Measurements from ENCODE around the gene CNNM4. TPM values are rescaled to one million over a fixed set of nuclear protein-coding genes. Genes with fewer than 3 reads are reported as not detected.

The CNNM4 gene
- polyA plus RNA-seq, 3 donors from 2014 or later = 1.2 to 3.9 (median 2.6) TPM

- Mint-ChIP-seq H3K27me3 (ENCODE audit: low read depth in 3 of 3) (peaks cover 2 to 6% (median 3%) of the 10 kb centered on the region in 3 donors), H3K9me3 (no peaks in the 10 kb centered on the region), H3K27ac (no peak overlapping the region), H3K36me3 (peaks cover 0 to 7% (median 0%) of the 10 kb centered on the region in 3 donors), H3K4me3 (no peak overlapping the region), H3K4me1 (peaks cover 14 to 18% of the 10 kb centered on the region in 2 donors)
- DNase-seq = no peak
Measured at GRCh38 chr2:96841701-96842495, 81.2 kb downstream of the CNNM4 start.

GRCh38 chr2:96842600-96842999 lies 81.9 kb downstream of the CNNM4 start:
- Mint-ChIP-seq H3K4me1 (peaks cover 14 to 18% of the 10 kb centered on the region in 2 donors), H3K36me3 (peaks cover 3 to 6% (median 4%) of the 10 kb centered on the region in 3 donors), H3K27me3 (ENCODE audit: low read depth in 3 of 3) (peaks cover 3 to 6% (median 3%) of the 10 kb centered on the region in 3 donors), H3K4me3 (no peak overlapping the region), H3K9me3 (no peaks in the 10 kb centered on the region), H3K27ac (peak overlapping the region in 1 of 6 donors; percentile 37)
- no peak for DNase-seq

- peaks cover 6 to 14% (median 9%) of the 10 kb centered on the region in 3 donors for H3K36me3 Mint-ChIP-seq
- no peaks in the 10 kb centered on the region for H3K9me3 Mint-ChIP-seq
- peak within 1 kb of the TSS in 4 of 6 donors; percentile 6 to 40 (median 30) for H3K27ac Mint-ChIP-seq
- no peak within 1 kb of the TSS for H3K4me3 Mint-ChIP-seq
- DNase-seq = no peak
- peaks cover 3% of the 10 kb centered on the region in 3 donors for H3K27me3 Mint-ChIP-seq (ENCODE audit: low read depth in 3 of 3)
- peaks cover 14 to 18% of the 10 kb centered on the region in 2 donors for H3K4me1 Mint-ChIP-seq
Measured at GRCh38 chr2:96843538-96844268, 83.0 kb downstream of the CNNM4 start, which contains the start of gene ANKRD23. TSS of gene ANKRD23 (minus strand) at chr2:96844021. CDS start at chr2:96843992, 29 bp downstream.

- no peaks in the 10 kb centered on the region for H3K9me3 Mint-ChIP-seq
- H3K4me3 Mint-ChIP-seq = no peak overlapping the region
- no peak for DNase-seq
- H3K27me3 Mint-ChIP-seq (ENCODE audit: low read depth in 3 of 3) = peaks cover 0 to 2% (median 1%) of the 10 kb centered on the region in 3 donors
- peaks cover 6 to 14% (median 9%) of the 10 kb centered on the region in 3 donors for H3K36me3 Mint-ChIP-seq
- peaks cover 9 to 14% of the 10 kb centered on the region in 2 donors for H3K4me1 Mint-ChIP-seq
- H3K27ac Mint-ChIP-seq = peak overlapping the region in 1 of 6 donors; percentile 6
Measured at GRCh38 chr2:96844405-96844808, 83.7 kb downstream of the CNNM4 start.

GRCh38 chr2:96846825-96847224 lies 86.1 kb downstream of the CNNM4 start:
- Mint-ChIP-seq H3K27me3 (ENCODE audit: low read depth in 3 of 3) (peaks cover 0 to 2% (median 1%) of the 10 kb centered on the region in 3 donors), H3K27ac (no peak overlapping the region), H3K36me3 (peaks cover 9 to 24% (median 12%) of the 10 kb centered on the region in 3 donors)

GRCh38 chr2:96847586-96847985 lies 86.9 kb downstream of the CNNM4 start:
- H3K36me3 Mint-ChIP-seq = peaks cover 13 to 28% (median 14%) of the 10 kb centered on the region in 3 donors
- H3K9me3 Mint-ChIP-seq = no peaks in the 10 kb centered on the region
- peaks cover under 1% of the 10 kb centered on the region in 2 donors for H3K4me1 Mint-ChIP-seq
- DNase-seq = no peak
- no peak overlapping the region for H3K4me3 Mint-ChIP-seq
- peak overlapping the region in 2 of 6 donors; percentile 0 to 30 for H3K27ac Mint-ChIP-seq
- H3K27me3 Mint-ChIP-seq (ENCODE audit: low read depth in 3 of 3) = peaks cover 0 to 2% (median 1%) of the 10 kb centered on the region in 3 donors

More at GRCh38 chr2:96846825-96847224, 86.1 kb downstream of the CNNM4 start:
- H3K4me1 Mint-ChIP-seq = no peaks in the 10 kb centered on the region
- no peak overlapping the region for H3K4me3 Mint-ChIP-seq
- no peak for DNase-seq
- no peaks in the 10 kb centered on the region for H3K9me3 Mint-ChIP-seq

GRCh38 chr2:96848264-96848663 lies 87.6 kb downstream of the CNNM4 start:
- no peak for DNase-seq
- Mint-ChIP-seq H3K4me1 (peaks cover 2 to 7% of the 10 kb centered on the region in 2 donors), H3K27ac (no peak overlapping the region), H3K27me3 (ENCODE audit: low read depth in 3 of 3) (peaks cover 0 to 2% (median 0%) of the 10 kb centered on the region in 3 donors), H3K36me3 (peaks cover 19 to 32% (median 20%) of the 10 kb centered on the region in 3 donors), H3K4me3 (no peak overlapping the region), H3K9me3 (no peaks in the 10 kb centered on the region)

- H3K36me3 Mint-ChIP-seq = peaks cover 15 to 34% (median 19%) of the 10 kb centered on the region in 3 donors
- H3K27me3 Mint-ChIP-seq (ENCODE audit: low read depth in 3 of 3) = peaks cover 0 to 2% (median 2%) of the 10 kb centered on the region in 3 donors
- no peaks in the 10 kb centered on the region for H3K9me3 Mint-ChIP-seq
- no peak overlapping the region for H3K4me3 Mint-ChIP-seq
- peaks cover 19 to 33% of the 10 kb centered on the region in 2 donors for H3K4me1 Mint-ChIP-seq
- no peak overlapping the region for H3K27ac Mint-ChIP-seq
- no peak for DNase-seq
Measured at GRCh38 chr2:96852667-96853066, 92.0 kb downstream of the CNNM4 start.

- no peak for DNase-seq
- no peak overlapping the region for H3K27ac Mint-ChIP-seq
- no peaks in the 10 kb centered on the region for H3K9me3 Mint-ChIP-seq
- H3K36me3 Mint-ChIP-seq = peaks cover 13 to 28% (median 15%) of the 10 kb centered on the region in 3 donors
- peaks cover 20 to 33% of the 10 kb centered on the region in 2 donors for H3K4me1 Mint-ChIP-seq
- no peak overlapping the region for H3K4me3 Mint-ChIP-seq
- H3K27me3 Mint-ChIP-seq (ENCODE audit: low read depth in 3 of 3) = peaks cover 2 to 4% (median 3%) of the 10 kb centered on the region in 3 donors
Measured at GRCh38 chr2:96853321-96853720, 92.6 kb downstream of the CNNM4 start.

- Mint-ChIP-seq H3K4me1 (peaks cover 39 to 51% of the 10 kb centered on the region in 2 donors), H3K4me3 (peak overlapping the region; percentile 85 to 90 (median 89)), H3K9me3 (no peaks in the 10 kb centered on the region), H3K27ac (peak overlapping the region; percentile 69 to 89 (median 81)), H3K27me3 (ENCODE audit: low read depth in 3 of 3) (peaks cover 2 to 11% (median 5%) of the 10 kb centered on the region in 3 donors), H3K36me3 (peaks cover 10 to 30% (median 15%) of the 10 kb centered on the region in 3 donors)
- peak in 1 of 3 donors; percentile 24 for DNase-seq
Measured at GRCh38 chr2:96856776-96857666, 96.3 kb downstream of the CNNM4 start.

- H3K36me3 Mint-ChIP-seq = peaks cover 7 to 27% (median 11%) of the 10 kb centered on the region in 3 donors
- H3K27ac Mint-ChIP-seq = peak within 1 kb of the TSS; percentile 69 to 89 (median 81)
- H3K27me3 Mint-ChIP-seq (ENCODE audit: low read depth in 3 of 3) = peaks cover 2 to 11% (median 5%) of the 10 kb centered on the region in 3 donors
- peaks cover 39 to 49% of the 10 kb centered on the region in 2 donors for H3K4me1 Mint-ChIP-seq
- H3K9me3 Mint-ChIP-seq = no peaks in the 10 kb centered on the region
- peak within 1 kb of the TSS; percentile 85 to 90 (median 89) for H3K4me3 Mint-ChIP-seq
- DNase-seq = peak; percentile 99
Measured at GRCh38 chr2:96857667-96858372, 97.1 kb downstream of the CNNM4 start, which contains the start of gene ANKRD39. TSS of gene ANKRD39 (minus strand) at chr2:96858016. CDS start at chr2:96857987, 29 bp downstream.

GRCh38 chr2:96859099-96859649 lies 98.5 kb downstream of the CNNM4 start:
- peak overlapping the region; percentile 42 to 81 (median 71) for H3K27ac Mint-ChIP-seq
- peak overlapping the region; percentile 85 to 90 (median 89) for H3K4me3 Mint-ChIP-seq
- no peak for DNase-seq
- H3K27me3 Mint-ChIP-seq (ENCODE audit: low read depth in 3 of 3) = peaks cover 2 to 11% (median 5%) of the 10 kb centered on the region in 3 donors
- peaks cover 42 to 50% of the 10 kb centered on the region in 2 donors for H3K4me1 Mint-ChIP-seq
- no peaks in the 10 kb centered on the region for H3K9me3 Mint-ChIP-seq
- H3K36me3 Mint-ChIP-seq = peaks cover 4 to 25% (median 9%) of the 10 kb centered on the region in 3 donors

All from immature natural killer cell (primary cell).